Nephron (organoid): ENCODE data around the gene TRIM9.
A peak's percentile ranks its signal among the peaks of the same experiment; 100 is the strongest.
"Not testable (repeated sequence)": the region's sequence is repeated elsewhere in the genome, so short reads cannot be mapped to it uniquely, and the experiment has no call there.

Experiments
- H3K27ac Mint-ChIP-seq, 3 experiments: 2 replicates each; pipeline ENCODE4 v1.8.0; 2020; ENCODE audit warnings: mixed read lengths in 3 of 3, mild to moderate bottlenecking in 2 of 3, moderate library complexity in 1 of 3
- H3K27me3 Mint-ChIP-seq: 2 replicates; pipeline ENCODE4 v1.8.0; 2021; ENCODE audit warnings: low read depth, mild to moderate bottlenecking, moderate library complexity, mixed read lengths
- H3K36me3 Mint-ChIP-seq: 2 replicates; pipeline ENCODE4 v1.8.0; 2020; ENCODE audit warnings: low read depth, mixed read lengths
- H3K4me1 Mint-ChIP-seq: 2 replicates; pipeline ENCODE4 v1.8.0; 2020; ENCODE audit warnings: mixed read lengths
- H3K4me3 Mint-ChIP-seq, 3 experiments: 2 replicates each; pipeline ENCODE4 v1.8.0; 2020; ENCODE audit warnings: mild to moderate bottlenecking in 3 of 3, mixed read lengths in 3 of 3, moderate library complexity in 2 of 3
- H3K9me3 Mint-ChIP-seq: 2 replicates; pipeline ENCODE4 v1.8.0; 2020; ENCODE audit warnings: mixed read lengths
- CTCF ChIP-seq, 3 experiments: fragments of 200-600 bp; sonication (generic); IDR thresholded peaks; one replicate each; pipeline ENCODE4 v1.5.0; 2021; ENCODE audit warnings: antibody characterized with exemption in 3 of 3; ENCODE audit not compliant: unreplicated experiment in 3 of 3

Gene TRIM9

GRCh38 chr14:51002406-51002999 is 92.4 kb downstream of the TRIM9 start:
- H3K9me3 Mint-ChIP-seq, result no peaks in the 10 kb centered on the region
- H3K4me1 Mint-ChIP-seq, result peaks cover 50% of the 10 kb centered on the region
- peak overlapping the region; percentile 2 to 27 (median 8) for H3K27ac Mint-ChIP-seq

GRCh38 chr14:51000566-51000965 is 94.3 kb downstream of the TRIM9 start:
- no peaks in the 10 kb centered on the region for H3K36me3 Mint-ChIP-seq
- TF ChIP-seq CTCF (IDR thresholded peaks at IDR 0.05; ENCODE audit: unreplicated experiment in 3 of 3), result no peak
- peaks cover 31% of the 10 kb centered on the region for H3K4me1 Mint-ChIP-seq
- H3K4me3 Mint-ChIP-seq, result no peak overlapping the region
- H3K27me3 Mint-ChIP-seq, result no peaks in the 10 kb centered on the region
- H3K9me3 Mint-ChIP-seq, result no peaks in the 10 kb centered on the region
- no peak overlapping the region for H3K27ac Mint-ChIP-seq

More at GRCh38 chr14:51002406-51002999, 92.4 kb downstream of the TRIM9 start:
- Mint-ChIP-seq H3K27me3 (no peaks in the 10 kb centered on the region), H3K36me3 (no peaks in the 10 kb centered on the region), H3K4me3 (no peak overlapping the region)
- TF ChIP-seq CTCF (IDR thresholded peaks at IDR 0.05; ENCODE audit: unreplicated experiment in 3 of 3), result no peak

GRCh38 chr14:50999726-51000125 is 95.2 kb downstream of the TRIM9 start:
- peaks cover 25% of the 10 kb centered on the region for H3K4me1 Mint-ChIP-seq
- no peak overlapping the region for H3K27ac Mint-ChIP-seq
- no peaks in the 10 kb centered on the region for H3K27me3 Mint-ChIP-seq
- H3K4me3 Mint-ChIP-seq, result no peak overlapping the region
- no peak for TF ChIP-seq CTCF (IDR thresholded peaks at IDR 0.05; ENCODE audit: unreplicated experiment in 3 of 3)
- H3K36me3 Mint-ChIP-seq, result no peaks in the 10 kb centered on the region
- no peaks in the 10 kb centered on the region for H3K9me3 Mint-ChIP-seq

- no peaks in the 10 kb centered on the region for H3K9me3 Mint-ChIP-seq
- TF ChIP-seq CTCF (IDR thresholded peaks at IDR 0.05; ENCODE audit: unreplicated experiment in 3 of 3), result no peak
- no peak overlapping the region for H3K4me3 Mint-ChIP-seq
- H3K27me3 Mint-ChIP-seq, result no peaks in the 10 kb centered on the region
- peaks cover 14% of the 10 kb centered on the region for H3K4me1 Mint-ChIP-seq
- no peaks in the 10 kb centered on the region for H3K36me3 Mint-ChIP-seq
- H3K27ac Mint-ChIP-seq, result no peak overlapping the region
Observed at GRCh38 chr14:50998612-50999011, 96.3 kb downstream of the TRIM9 start.

GRCh38 chr14:50997712-50998111 is 97.2 kb downstream of the TRIM9 start:
- Mint-ChIP-seq H3K36me3 (no peaks in the 10 kb centered on the region), H3K4me1 (peaks cover 5% of the 10 kb centered on the region)

GRCh38 chr14:50994158-50994557 is 100.7 kb downstream of the TRIM9 start:
- not testable (repeated sequence) for H3K27me3 Mint-ChIP-seq, H3K4me3 Mint-ChIP-seq, H3K9me3 Mint-ChIP-seq, H3K27ac Mint-ChIP-seq, H3K36me3 Mint-ChIP-seq, H3K4me1 Mint-ChIP-seq

More at GRCh38 chr14:50997712-50998111, 97.2 kb downstream of the TRIM9 start:
- TF ChIP-seq CTCF (IDR thresholded peaks at IDR 0.05; ENCODE audit: unreplicated experiment in 3 of 3), result no peak
- Mint-ChIP-seq H3K27ac (no peak overlapping the region), H3K27me3 (no peaks in the 10 kb centered on the region), H3K4me3 (no peak overlapping the region), H3K9me3 (no peaks in the 10 kb centered on the region)
